Subcutaneous abdominal adipose tissue (tissue), 5 donors: ENCODE data around the gene PLCB4.

Experiments
- H3K27ac ChIP-seq: one replicate; pipeline ENCODE4 v1.7.0; 2013; ENCODE audit warnings: low read depth, mild to moderate bottlenecking, inconsistent platforms, low read length, moderate library complexity
- H3K27me3 ChIP-seq, 5 donors: one replicate each; pipeline ENCODE4 v1.7.0; 2013; ENCODE audit warnings: low read length in 5 of 5, inconsistent platforms in 1 of 5; ENCODE audit not compliant: control insufficient read depth in 5 of 5, insufficient read depth in 4 of 5
- H3K36me3 ChIP-seq, 5 donors: one replicate each; pipeline ENCODE4 v1.7.0; 2013; ENCODE audit warnings: low read length in 5 of 5; ENCODE audit not compliant: control insufficient read depth in 5 of 5, insufficient read depth in 5 of 5
- H3K4me1 ChIP-seq, 5 donors: one replicate each; pipeline ENCODE4 v1.7.0; 2013; ENCODE audit warnings: low read length in 5 of 5, mild to moderate bottlenecking in 3 of 5, moderate library complexity in 1 of 5; ENCODE audit not compliant: control insufficient read depth in 5 of 5, insufficient read depth in 5 of 5
- H3K4me3 ChIP-seq, 5 donors: one replicate each; pipeline ENCODE4 v1.7.0; 2013; ENCODE audit warnings: low read length in 5 of 5, low read depth in 1 of 5
- H3K9ac ChIP-seq, 5 donors: one replicate each; pipeline ENCODE4 v1.7.0; 2013; ENCODE audit warnings: low read length in 5 of 5, mild to moderate bottlenecking in 4 of 5, moderate library complexity in 3 of 5
- H3K9me3 ChIP-seq, 5 donors: one replicate each; pipeline ENCODE4 v1.7.0; 2013; ENCODE audit warnings: low read length in 5 of 5; ENCODE audit not compliant: control insufficient read depth in 5 of 5
- donor health status: healthy.
- donor health status: healthy.
- donor health status: healthy.
- donor health status: healthy.
- donor health status: healthy.

The PLCB4 gene

GRCh38 chr20:9301129-9302090, 232.5 kb downstream of the PLCB4 start:
- Histone ChIP-seq H3K27ac (no peak overlapping the region), H3K27me3 (no peaks in the 10 kb centered on the region), H3K36me3 (no peaks in the 10 kb centered on the region), H3K9ac (no peak overlapping the region), H3K4me1 (peaks cover 0 to 11% (median 0%) of the 10 kb centered on the region in 5 donors), H3K4me3 (no peak overlapping the region), H3K9me3 (no peaks in the 10 kb centered on the region)

DNA sequence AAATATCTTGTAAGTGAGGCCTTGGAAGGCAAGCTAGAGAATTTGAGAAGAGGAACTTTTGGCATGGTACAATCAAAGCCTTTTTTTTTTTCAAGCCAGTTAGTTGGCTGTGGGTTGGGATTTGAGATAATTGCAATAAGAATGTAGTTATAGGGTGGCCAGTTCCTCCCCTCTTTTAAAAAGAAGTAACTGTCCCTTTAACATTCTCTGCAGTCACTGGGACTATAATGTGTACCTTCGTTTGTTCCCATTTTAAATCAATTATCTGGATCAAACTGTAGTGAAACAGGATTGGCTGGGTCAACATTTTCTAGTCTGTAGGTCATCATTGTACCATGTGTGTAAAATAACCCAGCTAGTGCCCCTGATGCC, 233.2 kb downstream of the PLCB4 start:
- H3K9ac ChIP-seq = no peak overlapping the region
- peaks cover 0 to 11% (median 0%) of the 10 kb centered on the region in 5 donors for H3K4me1 ChIP-seq
- H3K9me3 ChIP-seq = no peaks in the 10 kb centered on the region
- no peaks in the 10 kb centered on the region for H3K27me3 ChIP-seq
- no peaks in the 10 kb centered on the region for H3K36me3 ChIP-seq
- no peak overlapping the region for H3K27ac ChIP-seq
- H3K4me3 ChIP-seq = no peak overlapping the region

DNA sequence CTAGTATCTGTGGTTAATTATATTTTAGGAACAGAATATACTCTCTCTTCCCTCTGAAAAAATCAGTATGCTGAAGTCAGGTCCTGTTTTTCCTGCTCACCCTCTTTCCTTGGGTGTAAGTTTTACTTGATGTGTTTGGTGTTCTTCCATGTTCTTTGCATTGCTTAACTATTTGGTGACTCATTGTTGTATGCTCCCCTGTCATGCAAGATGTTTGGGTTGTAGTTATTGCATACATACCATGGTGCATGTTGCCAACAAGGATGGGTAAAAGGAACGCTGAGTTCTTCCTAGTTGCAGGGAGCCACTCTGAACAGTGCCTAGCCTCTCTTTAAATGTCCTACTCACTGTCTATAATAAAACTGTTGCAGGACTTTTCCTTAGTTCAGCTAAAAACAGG, 237.6 kb downstream of the PLCB4 start:
- no peaks in the 10 kb centered on the region for H3K9me3 ChIP-seq
- no peak overlapping the region for H3K4me3 ChIP-seq
- no peaks in the 10 kb centered on the region for H3K27me3 ChIP-seq
- no peaks in the 10 kb centered on the region for H3K36me3 ChIP-seq
- H3K9ac ChIP-seq = no peak overlapping the region
- no peak overlapping the region for H3K27ac ChIP-seq
- peaks cover 0 to 6% (median 0%) of the 10 kb centered on the region in 5 donors for H3K4me1 ChIP-seq

- H3K36me3 ChIP-seq = no peaks in the 10 kb centered on the region
- no peaks in the 10 kb centered on the region for H3K4me1 ChIP-seq
- no peak overlapping the region for H3K4me3 ChIP-seq
- H3K9me3 ChIP-seq = no peaks in the 10 kb centered on the region
- H3K9ac ChIP-seq = no peak overlapping the region
- H3K27ac ChIP-seq = no peak overlapping the region
- H3K27me3 ChIP-seq = no peaks in the 10 kb centered on the region
Measured at GRCh38 chr20:9308056-9308455, 239.2 kb downstream of the PLCB4 start.

- Histone ChIP-seq H3K4me3 (no peak overlapping the region), H3K36me3 (no peaks in the 10 kb centered on the region), H3K27me3 (no peaks in the 10 kb centered on the region), H3K4me1 (no peaks in the 10 kb centered on the region), H3K27ac (no peak overlapping the region), H3K9ac (no peak overlapping the region), H3K9me3 (no peaks in the 10 kb centered on the region)
Measured at GRCh38 chr20:9311132-9311531, 242.2 kb downstream of the PLCB4 start.

- no peak overlapping the region for H3K27ac ChIP-seq
- H3K4me1 ChIP-seq = peaks cover 0 to 8% (median 0%) of the 10 kb centered on the region in 5 donors
- no peaks in the 10 kb centered on the region for H3K9me3 ChIP-seq
- no peaks in the 10 kb centered on the region for H3K36me3 ChIP-seq
- H3K9ac ChIP-seq = no peak overlapping the region
- no peaks in the 10 kb centered on the region for H3K27me3 ChIP-seq
- peak overlapping the region in 4 of 5 donors; percentile 19 to 33 (median 25) for H3K4me3 ChIP-seq
Measured at GRCh38 chr20:9319687-9320384, 250.9 kb downstream of the PLCB4 start.

DNA sequence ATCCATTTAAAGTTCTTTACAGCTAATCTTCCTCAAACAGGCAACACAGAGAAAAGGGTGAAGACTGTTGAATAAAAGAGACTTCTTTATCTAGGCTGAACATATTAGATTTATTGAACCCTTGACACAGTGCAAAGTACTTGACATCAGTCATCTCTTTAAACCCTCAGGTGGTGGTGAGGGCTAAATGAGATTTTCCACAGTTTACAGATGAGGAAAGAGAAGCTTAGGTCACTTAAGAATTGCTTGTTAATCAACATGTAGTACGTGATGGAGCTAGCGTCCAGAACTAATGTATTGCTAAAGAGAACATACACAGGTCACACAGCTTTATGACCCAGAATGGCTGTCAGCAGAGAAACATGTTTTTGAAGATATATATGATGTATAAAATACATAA, 252.1 kb downstream of the PLCB4 start:
- Histone ChIP-seq H3K4me1 (peaks cover 0 to 8% (median 0%) of the 10 kb centered on the region in 5 donors), H3K9ac (no peak overlapping the region), H3K36me3 (no peaks in the 10 kb centered on the region), H3K9me3 (no peaks in the 10 kb centered on the region), H3K27me3 (no peaks in the 10 kb centered on the region), H3K27ac (no peak overlapping the region), H3K4me3 (no peak overlapping the region)

GRCh38 chr20:9322661-9323060, 253.8 kb downstream of the PLCB4 start:
- no peak overlapping the region for H3K27ac ChIP-seq
- H3K9me3 ChIP-seq = no peaks in the 10 kb centered on the region

DNA sequence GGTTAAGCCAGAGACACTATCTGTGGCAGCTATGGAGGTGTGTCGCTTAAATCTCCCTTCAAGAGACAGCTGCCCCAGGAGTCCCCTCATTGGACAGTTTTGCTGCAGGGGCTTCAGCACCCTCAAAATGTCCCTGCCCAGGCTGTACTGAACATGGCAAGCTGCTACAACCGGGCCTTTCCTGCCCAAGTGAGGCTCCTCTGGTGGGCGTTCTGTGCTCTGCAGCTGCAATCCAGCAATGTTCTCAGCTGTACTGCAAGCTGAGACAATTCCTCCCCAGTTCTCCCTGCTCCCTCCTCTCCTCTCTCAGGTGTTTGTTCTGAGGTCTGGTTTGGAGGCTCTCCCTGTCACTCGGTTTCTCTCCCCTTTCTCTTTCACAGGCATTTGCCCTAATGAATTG, 254.7 kb downstream of the PLCB4 start:
- no peak overlapping the region for H3K27ac ChIP-seq
- H3K36me3 ChIP-seq = no peaks in the 10 kb centered on the region
- peaks cover 0 to 8% (median 0%) of the 10 kb centered on the region in 5 donors for H3K4me1 ChIP-seq
- no peaks in the 10 kb centered on the region for H3K9me3 ChIP-seq
- H3K27me3 ChIP-seq = no peaks in the 10 kb centered on the region
- H3K9ac ChIP-seq = no peak overlapping the region
- no peak overlapping the region for H3K4me3 ChIP-seq

More at GRCh38 chr20:9322661-9323060, 253.8 kb downstream of the PLCB4 start:
- Histone ChIP-seq H3K27me3 (no peaks in the 10 kb centered on the region), H3K4me1 (peaks cover 0 to 8% (median 0%) of the 10 kb centered on the region in 5 donors), H3K36me3 (no peaks in the 10 kb centered on the region), H3K4me3 (no peak overlapping the region), H3K9ac (no peak overlapping the region)
